CD14-positive monocyte (primary cell): ENCODE measurements around the gene RANBP17. TPM values are rescaled to one million over a fixed set of nuclear protein-coding genes. Genes with fewer than 3 reads are reported as not detected.

Experiments used
- DNase-seq, 3 donors: peaks; one replicate each; pipeline ENCODE4 v3.0.0-alpha.2; 2011 to 2022
- H2AFZ ChIP-seq: 2 replicates; pipeline ENCODE4 v1.6.0; 2012; ENCODE audit warnings: mild to moderate bottlenecking, low read depth, low read length, inconsistent platforms; ENCODE audit not compliant: insufficient read depth, poor library complexity, severe bottlenecking
- H3K27ac ChIP-seq, 2 donors: 1 replicate in 1 of 2; 2 replicates in 1 of 2; pipeline ENCODE4 v1.5.1; 2012 to 2013; ENCODE audit warnings: low read length in 2 of 2, control low read depth in 1 of 2, inconsistent platforms in 1 of 2, low read depth in 1 of 2, mild to moderate bottlenecking in 1 of 2
- H3K27me3 ChIP-seq, 2 donors: one replicate each; pipeline versions ENCODE4 v1.6.0 to v1.6.1; 2011 to 2013; ENCODE audit warnings: low read length in 2 of 2; ENCODE audit not compliant: control insufficient read depth in 2 of 2, insufficient read depth in 2 of 2
- H3K36me3 ChIP-seq, 2 donors: replicated peaks in 1 of 2; 1 replicate in 1 of 2; 2 replicates in 1 of 2; pipeline versions ENCODE4 v1.5.1 to v1.6.1; 2012 to 2013; ENCODE audit warnings: low read length in 2 of 2, control low read depth in 1 of 2, inconsistent platforms in 1 of 2, mild to moderate bottlenecking in 1 of 2; ENCODE audit not compliant: insufficient read depth in 2 of 2, control insufficient read depth in 1 of 2
- H3K4me1 ChIP-seq, 2 donors: 1 replicate in 1 of 2; 2 replicates in 1 of 2; pipeline versions ENCODE4 v1.5.1 to v1.6.1; 2012 to 2013; ENCODE audit warnings: low read length in 2 of 2, control low read depth in 1 of 2, inconsistent platforms in 1 of 2, mild to moderate bottlenecking in 1 of 2, moderate library complexity in 1 of 2; ENCODE audit not compliant: insufficient read depth in 2 of 2, control insufficient read depth in 1 of 2
- H3K4me2 ChIP-seq: replicated peaks from 2 replicates; pipeline ENCODE3; 2012; ENCODE audit warnings: low read length, moderate library complexity, mild to moderate bottlenecking; ENCODE audit not compliant: poor library complexity, severe bottlenecking; ENCODE audit errors: extremely low read depth
- H3K4me3 ChIP-seq, 3 experiments: fragments of 200-600 bp in 1 of 3; sonication (generic) in 1 of 3; replicated peaks in 1 of 3; 1 replicate in 2 of 3; 2 replicates in 1 of 3; pipeline ENCODE4 v1.5.1; 2011 to 2013; ENCODE audit warnings: low read length in 3 of 3, mild to moderate bottlenecking in 3 of 3, control low read depth in 2 of 3, low read depth in 2 of 3, inconsistent platforms in 1 of 3, moderate library complexity in 1 of 3
- H3K79me2 ChIP-seq: 2 replicates; pipeline ENCODE4 v1.6.0; 2012; ENCODE audit warnings: mild to moderate bottlenecking, control low read depth, inconsistent platforms, low read length, moderate library complexity; ENCODE audit not compliant: insufficient read depth
- H3K9ac ChIP-seq: 2 replicates; pipeline ENCODE4 v1.6.0; 2017; ENCODE audit warnings: low read length, mild to moderate bottlenecking; ENCODE audit not compliant: insufficient read depth, poor library complexity, severe bottlenecking
- H3K9me3 ChIP-seq, 2 donors: replicated peaks in 1 of 2; 1 replicate in 1 of 2; 2 replicates in 1 of 2; pipeline versions ENCODE4 v1.5.1 to v1.6.1; 2012 to 2013; ENCODE audit warnings: low read length in 2 of 2, control low read depth in 1 of 2; ENCODE audit not compliant: control insufficient read depth in 1 of 2, insufficient read depth in 1 of 2
- H4K20me1 ChIP-seq: 2 replicates; pipeline ENCODE4 v1.6.0; 2012; ENCODE audit warnings: mild to moderate bottlenecking, low read length, control low read depth, moderate library complexity; ENCODE audit not compliant: insufficient read depth
- H3K27ac Mint-ChIP-seq, 7 donors: one replicate each; pipeline ENCODE4 v1.8.0; 2020; ENCODE audit warnings: mild to moderate bottlenecking in 7 of 7, mixed read lengths in 7 of 7, moderate library complexity in 6 of 7, inconsistent platforms in 2 of 7
- H3K27me3 Mint-ChIP-seq, 3 donors: one replicate each; pipeline ENCODE4 v1.8.0; 2021 to 2022; ENCODE audit warnings: low read depth in 3 of 3, mild to moderate bottlenecking in 3 of 3, mixed read lengths in 3 of 3, moderate library complexity in 3 of 3, inconsistent platforms in 1 of 3
- H3K36me3 Mint-ChIP-seq, 2 donors: one replicate each; pipeline ENCODE4 v1.8.0; 2020; ENCODE audit warnings: mixed read lengths in 2 of 2, inconsistent platforms in 1 of 2, mild to moderate bottlenecking in 1 of 2
- H3K4me1 Mint-ChIP-seq: one replicate; pipeline ENCODE4 v1.8.0; 2020; ENCODE audit warnings: mild to moderate bottlenecking, mixed read lengths
- H3K4me3 Mint-ChIP-seq, 2 donors: one replicate each; pipeline ENCODE4 v1.8.0; 2020; ENCODE audit warnings: mild to moderate bottlenecking in 2 of 2, mixed read lengths in 2 of 2, moderate library complexity in 1 of 2
- H3K9me3 Mint-ChIP-seq, 7 donors: one replicate each; pipeline ENCODE4 v1.8.0; 2020 to 2022; ENCODE audit warnings: mixed read lengths in 7 of 7, mild to moderate bottlenecking in 6 of 7, moderate library complexity in 6 of 7, inconsistent platforms in 2 of 7
- CTCF ChIP-seq: fragments of 200-600 bp; IDR thresholded peaks from one replicate; pipeline ENCODE4 v1.8.0; 2022; ENCODE audit warnings: antibody characterized with exemption, mild to moderate bottlenecking
- WGBS: methylation state at CpG from one replicate; pipeline ENCODE4 v1.1.5; 2013; ENCODE audit warnings: missing lambda C conversion rate; ENCODE audit not compliant: insufficient coverage; 5-methylcytosine and 5-hydroxymethylcytosine counted together
- intact Hi-C, 2 donors: fragments of 100-400 bp; cut with micrococcal nuclease; formaldehyde crosslinking; loops; one replicate each; pipeline versions ENCODE4 v1.15.0 to v1.15.1; 2023
- polyA plus RNA-seq, 3 donors: library from polyadenylated mRNA; depleted of rRNA in 1 of 3; unstranded in 2 of 3; stranded (reverse) in 1 of 3; fragments of 300-500 nt in 2 of 3; fragments of >200 nt in 1 of 3; fragmentation: Illumina TruSeq in 2 of 3; gene quantifications; 1 replicate in 2 of 3; 2 replicates in 1 of 3; pipeline ENCODE4 v1.2.3, GENCODE V29; 2012 to 2021

The RANBP17 gene
- polyA plus RNA-seq, 3 donors: 0.07 to 0.13 TPM; not detected in 1

GRCh38 chr5:171157276-171157675 is 295.5 kb downstream of the RANBP17 start:
- DNase-seq: no peak
- H3K27me3 ChIP-seq: no peaks in the 10 kb centered on the region
- no peaks in the 10 kb centered on the region for H3K9me3 Mint-ChIP-seq
- no peak overlapping the region for H3K27ac ChIP-seq
- H3K27me3 Mint-ChIP-seq: peaks cover 0 to 1% (median 0%) of the 10 kb centered on the region in 3 donors
- TF ChIP-seq CTCF: no peak
- no peaks in the 10 kb centered on the region for H4K20me1 ChIP-seq
- intact Hi-C loops: no loop called here
- H3K36me3 Mint-ChIP-seq: no peaks in the 10 kb centered on the region
- no peak overlapping the region for H3K4me3 ChIP-seq
- no peak overlapping the region for H3K4me3 Mint-ChIP-seq
- no CpG with 5 or more reads among the region's 2 CpGs for WGBS
- H3K27ac Mint-ChIP-seq: no peak overlapping the region
- no peaks in the 10 kb centered on the region for H3K4me1 ChIP-seq
- H3K9me3 ChIP-seq: no peaks in the 10 kb centered on the region
- no peak overlapping the region for H3K4me2 ChIP-seq
- no peaks in the 10 kb centered on the region for H3K79me2 ChIP-seq
- no peaks in the 10 kb centered on the region for H3K36me3 ChIP-seq
- H3K4me1 Mint-ChIP-seq: peaks cover 5% of the 10 kb centered on the region
- H2AFZ ChIP-seq: no peak overlapping the region
- no peak overlapping the region for H3K9ac ChIP-seq

GRCh38 chr5:171157775-171158174 is 296.0 kb downstream of the RANBP17 start:
- Histone ChIP-seq H3K79me2 (no peaks in the 10 kb centered on the region), H2AFZ (no peak overlapping the region), H3K27me3 (no peaks in the 10 kb centered on the region), H3K36me3 (no peaks in the 10 kb centered on the region), H4K20me1 (no peaks in the 10 kb centered on the region), H3K4me2 (no peak overlapping the region), H3K9ac (no peak overlapping the region), H3K27ac (no peak overlapping the region), H3K4me1 (no peaks in the 10 kb centered on the region), H3K9me3 (no peaks in the 10 kb centered on the region), H3K4me3 (no peak overlapping the region)
- 88% methylated on average over 1 of the region's 1 CpG for WGBS
- H3K4me1 Mint-ChIP-seq: peaks cover 5% of the 10 kb centered on the region
- H3K36me3 Mint-ChIP-seq: no peaks in the 10 kb centered on the region
- no peak overlapping the region for H3K4me3 Mint-ChIP-seq
- H3K27me3 Mint-ChIP-seq: no peaks in the 10 kb centered on the region
- no peak for TF ChIP-seq CTCF
- H3K27ac Mint-ChIP-seq: no peak overlapping the region
- H3K9me3 Mint-ChIP-seq: no peaks in the 10 kb centered on the region
- intact Hi-C loops: no loop called here
- no peak for DNase-seq
